ENCODE results near the gene FBXO38.

FBXO38 gene

GRCh38 chr5:148425808-148426207, 42.0 kb downstream of the FBXO38 start:
- no peak overlapping the region for H3K27ac Mint-ChIP-seq
- no peaks in the 10 kb centered on the region for H3K27me3 Mint-ChIP-seq (ENCODE audit: low read depth)
- peaks cover 75% of the 10 kb centered on the region for H3K36me3 Mint-ChIP-seq (ENCODE audit: low read depth)
- no peaks in the 10 kb centered on the region for H3K4me1 Mint-ChIP-seq
- no peak for TF ChIP-seq CTCF (IDR thresholded peaks at IDR 0.05; ENCODE audit: unreplicated experiment in 3 of 3)
- H3K9me3 Mint-ChIP-seq, result no peaks in the 10 kb centered on the region
- H3K4me3 Mint-ChIP-seq, result no peak overlapping the region

- no peaks in the 10 kb centered on the region for H3K27me3 Mint-ChIP-seq (ENCODE audit: low read depth)
- no peaks in the 10 kb centered on the region for H3K9me3 Mint-ChIP-seq
- TF ChIP-seq CTCF (IDR thresholded peaks at IDR 0.05; ENCODE audit: unreplicated experiment in 3 of 3), result no peak
- peaks cover 5% of the 10 kb centered on the region for H3K4me1 Mint-ChIP-seq
- peaks cover 82% of the 10 kb centered on the region for H3K36me3 Mint-ChIP-seq (ENCODE audit: low read depth)
- no peak overlapping the region for H3K27ac Mint-ChIP-seq
- H3K4me3 Mint-ChIP-seq, result no peak overlapping the region
Measured at GRCh38 chr5:148426514-148426913, 42.8 kb downstream of the FBXO38 start.

GRCh38 chr5:148427370-148428042, 43.7 kb downstream of the FBXO38 start:
- Mint-ChIP-seq H3K4me3 (no peak overlapping the region), H3K27me3 (ENCODE audit: low read depth) (no peaks in the 10 kb centered on the region), H3K9me3 (no peaks in the 10 kb centered on the region), H3K27ac (no peak overlapping the region), H3K36me3 (ENCODE audit: low read depth) (peaks cover 77% of the 10 kb centered on the region), H3K4me1 (peaks cover 9% of the 10 kb centered on the region)
- TF ChIP-seq CTCF (IDR thresholded peaks at IDR 0.05; ENCODE audit: unreplicated experiment in 3 of 3), result no peak

GRCh38 chr5:148428848-148429247, 45.1 kb downstream of the FBXO38 start:
- Mint-ChIP-seq H3K27me3 (ENCODE audit: low read depth) (no peaks in the 10 kb centered on the region), H3K4me1 (peaks cover 9% of the 10 kb centered on the region), H3K4me3 (no peak overlapping the region), H3K27ac (no peak overlapping the region), H3K36me3 (ENCODE audit: low read depth) (peaks cover 78% of the 10 kb centered on the region), H3K9me3 (no peaks in the 10 kb centered on the region)
- no peak for TF ChIP-seq CTCF (IDR thresholded peaks at IDR 0.05; ENCODE audit: unreplicated experiment in 3 of 3)

- H3K4me1 Mint-ChIP-seq, result peaks cover 9% of the 10 kb centered on the region
- H3K9me3 Mint-ChIP-seq, result no peaks in the 10 kb centered on the region
- H3K4me3 Mint-ChIP-seq, result no peak overlapping the region
- no peak overlapping the region for H3K27ac Mint-ChIP-seq
- peaks cover 61% of the 10 kb centered on the region for H3K36me3 Mint-ChIP-seq (ENCODE audit: low read depth)
- no peaks in the 10 kb centered on the region for H3K27me3 Mint-ChIP-seq (ENCODE audit: low read depth)
- no peak for TF ChIP-seq CTCF (IDR thresholded peaks at IDR 0.05; ENCODE audit: unreplicated experiment in 3 of 3)
Measured at GRCh38 chr5:148433826-148434225, 50.1 kb downstream of the FBXO38 start.

GRCh38 chr5:148436029-148436428, 52.3 kb downstream of the FBXO38 start:
- Mint-ChIP-seq H3K36me3 (ENCODE audit: low read depth) (peaks cover 67% of the 10 kb centered on the region), H3K4me1 (peaks cover 9% of the 10 kb centered on the region), H3K27ac (no peak overlapping the region), H3K9me3 (no peaks in the 10 kb centered on the region), H3K27me3 (ENCODE audit: low read depth) (no peaks in the 10 kb centered on the region), H3K4me3 (no peak overlapping the region)
- no peak for TF ChIP-seq CTCF (IDR thresholded peaks at IDR 0.05; ENCODE audit: unreplicated experiment in 3 of 3)
